Thoracic aorta endothelial cell (primary cell): ENCODE measurements around the gene SETD1A. TPM values are rescaled to one million over a fixed set of nuclear protein-coding genes. Genes with fewer than 3 reads are reported as not detected.

ENCODE experiments used
- small RNA-seq: library from RNA; depleted of rRNA; stranded (forward); fragments of <200 nt; gene quantifications from one replicate; pipeline ENCODE3, GENCODE V24; 2012
- total RNA-seq: library from RNA; depleted of rRNA; stranded (reverse); fragments of >200 nt; gene quantifications from 2 replicates; pipeline ENCODE4 v1.2.3, GENCODE V29; 2012

The SETD1A gene
- total RNA-seq, result 7.0 and 7.8 TPM in 2 replicates

DNA sequence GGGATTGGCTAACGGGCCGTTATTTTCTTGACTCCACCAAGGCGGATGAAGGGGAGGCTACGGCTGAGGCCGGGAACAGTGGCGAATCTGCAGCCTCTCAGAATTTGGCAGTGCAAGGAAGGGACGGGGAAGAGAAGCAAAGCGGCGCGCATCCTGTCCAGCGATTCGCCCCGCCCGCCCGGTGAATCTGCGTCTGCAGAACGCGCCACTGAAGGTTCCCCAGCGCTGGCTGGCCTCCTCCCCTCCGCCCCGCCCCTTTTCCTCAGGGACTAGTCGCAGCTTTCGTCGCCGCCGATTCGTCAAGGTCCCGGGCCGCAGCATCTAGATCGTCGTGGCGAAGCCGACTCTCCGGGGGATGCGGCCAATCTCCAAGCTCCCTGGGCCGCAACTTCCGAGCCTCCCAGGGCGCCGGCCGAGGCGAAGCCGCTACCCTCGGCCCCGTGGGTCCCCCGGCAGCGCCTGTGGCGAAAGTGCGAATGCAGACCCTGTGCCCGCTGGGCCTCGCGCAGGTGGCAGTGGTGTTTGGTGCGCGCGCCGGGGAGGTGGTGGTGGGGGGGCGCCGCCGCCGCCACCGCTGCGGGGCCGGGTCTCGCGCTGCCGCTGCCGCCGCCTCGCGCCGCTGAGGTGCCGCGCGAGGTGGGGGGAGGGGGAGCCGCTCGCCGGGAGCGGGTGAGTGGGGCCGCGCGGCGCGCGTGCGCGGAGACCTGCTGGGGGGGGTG is at the start of gene SETD1A:
Gene SETD1A, plus strand, starts transcription at position 299 of the 719 bp plus-strand sequence. CDS start 978 bp downstream, outside the sequence.

GRCh38 chr16:30923554-30924075 is 33.9 kb upstream of the SETD1A start, which contains the start of gene FBXL19:
Gene FBXL19, plus strand, starts transcription at chr16:30923572. Its CDS starts 2,183 bp downstream, at chr16:30925755.

DNA sequence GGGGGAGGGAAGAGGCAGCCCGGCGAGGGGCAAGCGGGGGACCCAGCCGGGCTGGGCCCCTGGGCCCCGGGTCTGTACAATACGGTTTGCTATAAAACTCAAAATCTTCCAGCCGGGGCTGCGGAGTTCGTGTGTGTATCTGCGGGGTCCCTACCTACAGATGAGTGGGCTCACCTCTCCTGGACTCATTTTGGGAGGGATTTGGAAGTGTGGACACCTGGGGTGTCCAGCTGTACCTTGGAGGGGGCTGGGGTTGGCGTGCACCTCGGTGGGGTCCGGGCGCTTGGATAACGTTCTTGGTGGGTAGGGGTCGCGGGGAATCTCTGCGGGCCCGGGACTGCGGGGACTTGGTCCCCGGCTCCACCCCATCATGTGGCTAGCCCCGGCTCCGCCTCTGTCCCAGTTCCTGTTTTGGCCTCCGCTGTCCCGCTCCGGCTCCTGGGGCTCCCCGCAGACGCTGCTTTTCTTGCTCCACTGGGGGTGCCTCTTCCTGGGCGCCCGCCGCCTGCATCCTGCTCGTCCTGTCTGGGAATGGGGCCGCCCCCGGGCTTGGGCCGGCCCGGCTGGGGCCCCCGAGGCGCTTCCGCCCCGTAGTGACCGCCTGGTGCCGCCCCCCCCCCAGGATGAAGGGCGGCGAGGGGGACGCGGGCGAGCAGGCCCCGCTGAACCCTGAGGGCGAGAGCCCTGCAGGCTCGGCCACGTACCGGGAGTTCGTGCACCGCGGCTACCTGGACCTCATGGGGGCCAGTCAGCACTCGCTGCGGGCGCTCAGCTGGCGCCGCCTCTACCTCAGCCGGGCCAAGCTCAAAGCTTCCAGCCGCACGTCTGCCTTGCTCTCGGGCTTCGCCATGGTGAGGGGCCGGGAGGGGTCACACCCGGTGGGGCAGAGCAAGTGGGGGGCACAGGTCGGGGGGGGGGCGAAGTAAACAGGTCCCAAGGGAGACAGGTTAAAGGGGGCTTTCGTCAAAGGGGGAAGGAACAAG is 8.6 kb upstream of the SETD1A start, which contains the start of gene ORAI3:
Gene ORAI3, plus strand, starts transcription at position 402 of the 983 bp plus-strand sequence. Its CDS starts 222 bp downstream, at position 624.

DNA sequence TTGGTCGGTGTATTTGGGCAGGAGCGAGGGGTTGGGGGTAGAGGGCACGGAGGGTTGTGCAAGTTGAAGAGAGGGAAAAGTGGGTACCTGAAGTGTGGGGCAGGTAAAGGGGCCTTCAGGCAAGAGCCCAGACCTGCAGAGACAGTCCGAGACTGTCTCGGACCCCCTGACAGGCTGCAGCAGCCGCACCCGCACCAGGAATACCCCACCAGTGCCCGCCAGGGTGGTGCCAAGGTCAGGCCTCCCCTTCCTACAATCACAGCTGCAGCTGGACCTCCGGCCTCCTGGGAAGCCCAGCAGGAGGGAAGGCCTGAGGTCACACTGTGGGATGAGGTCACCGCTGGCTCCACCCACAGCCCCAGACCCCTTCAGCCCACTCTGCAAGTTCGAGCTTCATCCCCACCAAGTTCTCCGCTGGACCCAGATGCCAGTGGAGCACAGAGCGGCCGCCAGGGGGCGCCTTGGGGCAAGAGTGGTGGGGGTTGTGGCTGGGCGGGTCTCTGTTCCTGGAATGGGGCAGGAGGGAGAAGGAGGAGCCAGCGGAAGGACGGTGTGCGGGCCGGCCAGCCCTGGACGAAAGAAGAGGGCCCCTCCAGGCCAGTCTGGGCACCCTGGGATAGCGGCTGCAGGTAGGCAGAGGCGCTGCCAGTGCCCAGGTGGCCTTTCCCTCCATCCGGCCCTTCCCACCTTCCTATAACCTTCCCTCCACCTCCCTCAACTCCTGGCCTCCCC is 27.3 kb downstream of the SETD1A start, which contains the start of gene HSD3B7:
Gene HSD3B7, plus strand, starts transcription at position 539 of the 732 bp plus-strand sequence. CDS start 452 bp downstream, outside the sequence.

DNA sequence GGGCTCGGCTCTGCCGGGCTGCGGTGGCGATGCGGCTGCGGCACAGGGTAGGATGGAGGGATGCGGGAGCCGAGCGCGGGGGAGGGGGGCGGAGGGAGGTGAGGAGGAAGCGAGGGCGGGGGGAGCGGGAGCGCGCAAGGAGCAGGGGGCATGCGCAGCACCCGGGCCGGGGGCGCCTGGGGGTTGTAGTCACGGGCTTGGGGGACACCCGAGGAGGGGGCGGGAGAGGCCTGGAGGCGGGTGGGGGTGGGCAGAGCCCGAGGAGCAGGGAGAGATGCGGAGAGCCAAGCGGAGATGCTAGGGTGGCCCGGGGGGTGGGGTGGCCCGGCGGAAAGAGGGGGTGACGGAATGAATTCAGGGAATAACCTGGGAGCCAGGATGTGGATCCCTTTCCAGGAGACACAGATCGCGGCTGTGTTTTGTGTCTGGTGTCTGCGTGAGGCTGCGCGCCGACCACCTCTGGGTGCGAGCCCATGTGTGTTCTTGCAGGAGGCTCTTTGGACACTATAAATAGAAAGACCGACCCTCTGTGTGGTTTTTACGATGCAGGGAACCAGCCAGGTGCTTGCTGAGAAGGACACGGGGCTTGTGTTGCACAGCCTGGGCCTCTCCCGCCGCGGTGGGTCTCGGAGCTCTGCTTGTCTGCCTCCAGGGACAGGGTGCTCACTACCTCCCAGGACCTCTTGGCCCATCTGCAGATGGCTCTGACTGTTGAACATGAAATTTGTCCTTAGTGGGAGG is 53.2 kb downstream of the SETD1A start, which contains the start of gene STX1B:
Gene STX1B, minus strand, starts transcription at position 54 of the 741 bp plus-strand sequence. CDS start 242 bp downstream, outside the sequence.

DNA sequence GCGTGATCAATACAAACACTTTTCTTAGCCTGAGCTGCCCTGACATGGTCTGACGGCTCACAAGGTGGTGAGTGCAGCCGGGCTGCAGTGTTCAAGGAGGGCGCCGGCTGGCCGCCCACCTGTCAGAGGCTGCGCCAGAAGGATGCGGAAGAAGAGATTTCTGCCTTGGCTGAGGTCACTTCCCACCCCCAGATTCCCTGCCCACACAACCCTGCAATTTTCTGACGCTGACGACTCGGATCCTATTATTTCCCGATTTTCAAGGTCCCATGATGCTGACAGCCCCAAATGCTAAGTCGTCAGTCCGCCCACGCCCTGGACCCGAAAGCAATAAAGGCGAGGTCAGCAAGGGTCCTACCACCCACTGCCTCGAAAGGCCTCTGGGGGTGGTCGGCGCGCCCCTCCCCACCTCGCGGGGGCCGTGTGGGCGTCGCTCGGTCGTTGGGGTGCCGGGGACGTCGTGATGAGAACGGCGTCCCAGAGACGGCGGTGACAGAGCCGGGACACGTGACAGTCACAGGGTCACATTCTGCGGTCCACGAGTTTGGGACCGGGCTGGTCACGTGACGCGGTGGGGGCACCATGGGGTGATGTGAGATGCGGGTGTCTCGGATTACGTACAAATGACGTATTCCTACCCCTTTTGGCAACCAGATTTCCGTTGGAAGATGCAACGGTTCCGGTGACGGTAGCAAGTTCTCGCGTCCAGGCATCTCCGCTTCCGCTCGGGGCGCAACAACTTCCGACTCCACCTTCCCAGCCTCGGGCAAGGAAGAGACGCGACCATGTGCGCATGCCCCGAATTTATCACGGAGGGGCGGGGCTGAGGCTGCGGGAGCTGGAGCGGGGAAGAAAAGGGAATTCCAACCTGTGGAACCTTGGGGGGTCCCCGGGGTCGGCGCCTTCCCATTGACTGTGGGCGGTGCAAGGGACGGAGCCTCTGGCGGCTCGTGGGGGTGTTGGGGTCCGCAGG is 75.5 kb downstream of the SETD1A start, which contains the start of gene STX4:
Gene STX4, plus strand, starts transcription at position 823 of the 973 bp plus-strand sequence. CDS start 248 bp downstream, outside the sequence.

Small RNA genes lying within 50 kb of the gene (small RNA-seq; reads per million reads assigned to genes)
- not detected for gene AC135048.1

Other genes with a start within 250 kb of the SETD1A start
- 21.4 and 22.1 TPM in 2 replicates for gene PHKG2, start 209.3 kb upstream of the SETD1A start, total RNA-seq
- 1.5 and 1.7 TPM in 2 replicates for gene CFAP119, start 195.7 kb upstream of the SETD1A start, total RNA-seq
- gene RNF40, start 195.4 kb upstream of the SETD1A start, total RNA-seq, result 85.9 and 91.9 TPM in 2 replicates
- 10.6 and 11.6 TPM in 2 replicates for gene ZNF629, start 170.5 kb upstream of the SETD1A start, total RNA-seq
- 21.2 and 25.9 TPM in 2 replicates for gene BCL7C, start 63.7 kb upstream of the SETD1A start, total RNA-seq
- 0.13 and 0.14 TPM in 2 replicates for gene CTF1, start 61.1 kb upstream of the SETD1A start, total RNA-seq
- gene FBXL19, start 34.2 kb upstream of the SETD1A start, total RNA-seq, result 20.6 and 33.5 TPM in 2 replicates
- gene ORAI3, start 8.7 kb upstream of the SETD1A start, total RNA-seq, result 13.0 and 16.7 TPM in 2 replicates
- 3.7 and 4.7 TPM in 2 replicates for gene HSD3B7, start 27.5 kb downstream of the SETD1A start, total RNA-seq
- gene STX1B, start 52.9 kb downstream of the SETD1A start, total RNA-seq, result 0.27 and 0.36 TPM in 2 replicates
- gene STX4, start 75.8 kb downstream of the SETD1A start, total RNA-seq, result 22.2 and 26.3 TPM in 2 replicates
- 6.6 and 8.9 TPM in 2 replicates for gene ZNF668, start 116.5 kb downstream of the SETD1A start, total RNA-seq
- 12.2 and 15.3 TPM in 2 replicates for gene ZNF646, start 116.7 kb downstream of the SETD1A start, total RNA-seq
- 1.1 and 1.5 TPM in 2 replicates for gene PRSS53, start 131.2 kb downstream of the SETD1A start, total RNA-seq
- gene VKORC1, start 137.0 kb downstream of the SETD1A start, total RNA-seq, result 65.3 and 77.1 TPM in 2 replicates
- 42.0 and 51.4 TPM in 2 replicates for gene BCKDK, start 150.6 kb downstream of the SETD1A start, total RNA-seq
- gene KAT8, start 159.9 kb downstream of the SETD1A start, total RNA-seq, result 24.1 and 31.4 TPM in 2 replicates
- gene PRSS8, start 178.0 kb downstream of the SETD1A start, total RNA-seq, result not detected in 2 replicates
- gene PRSS36, start 192.3 kb downstream of the SETD1A start, total RNA-seq, result 0.13 and 0.14 TPM in 2 replicates
- 87.8 and 92.3 TPM in 2 replicates for gene FUS, start 222.4 kb downstream of the SETD1A start, total RNA-seq
- gene PYCARD, start 245.0 kb downstream of the SETD1A start, total RNA-seq, result 28.4 and 51.2 TPM in 2 replicates